Measurements from ENCODE around the gene HSD17B12.
"Not testable (repeated sequence)": the region's sequence is repeated elsewhere in the genome, so short reads cannot be mapped to it uniquely, and the experiment has no call there.

Gene HSD17B12

DNA sequence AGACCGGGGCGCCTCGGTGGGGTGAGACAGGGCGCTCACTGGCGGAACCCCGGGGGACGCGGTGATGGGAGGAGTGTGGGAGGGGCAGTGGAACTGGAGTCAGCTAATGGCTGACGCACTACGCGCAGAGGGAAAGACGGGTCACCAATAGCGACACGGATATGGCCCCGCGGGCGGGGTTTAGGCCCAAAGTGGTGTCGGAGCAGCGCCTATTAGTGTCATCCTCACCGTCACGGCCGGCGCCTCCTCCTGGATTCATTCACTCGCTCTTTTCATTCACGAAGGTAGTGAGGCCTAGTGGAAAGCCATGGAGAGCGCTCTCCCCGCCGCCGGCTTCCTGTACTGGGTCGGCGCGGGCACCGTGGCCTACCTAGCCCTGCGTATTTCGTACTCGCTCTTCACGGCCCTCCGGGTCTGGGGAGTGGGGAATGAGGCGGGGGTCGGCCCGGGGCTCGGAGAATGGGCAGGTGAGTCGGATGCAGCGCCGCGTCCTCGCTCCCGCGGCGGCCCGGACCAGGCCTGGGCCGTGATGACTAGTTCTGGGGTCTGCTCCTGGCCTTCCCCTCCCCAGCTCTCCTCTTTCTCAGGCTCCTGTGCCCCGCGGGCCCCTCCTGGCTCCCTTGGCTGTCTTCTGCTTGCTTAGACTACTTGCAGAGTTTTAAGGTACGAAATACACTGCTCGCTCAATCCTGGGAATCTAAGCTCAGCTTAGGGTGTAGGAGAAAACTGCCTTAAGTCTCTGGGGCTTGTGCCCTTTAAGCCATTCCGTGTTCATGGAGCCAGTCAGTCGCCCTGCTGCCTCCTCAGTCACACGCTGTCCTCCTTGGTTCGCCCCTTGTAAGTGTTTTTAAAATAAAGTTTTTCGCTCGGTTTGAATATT, at the start of gene HSD17B12:
TSS of gene HSD17B12 (plus strand) at position 218 of the 880 bp plus-strand sequence. CDS start at position 308, 90 bp downstream.
- peak; percentile 100 for DNase-seq

DNA sequence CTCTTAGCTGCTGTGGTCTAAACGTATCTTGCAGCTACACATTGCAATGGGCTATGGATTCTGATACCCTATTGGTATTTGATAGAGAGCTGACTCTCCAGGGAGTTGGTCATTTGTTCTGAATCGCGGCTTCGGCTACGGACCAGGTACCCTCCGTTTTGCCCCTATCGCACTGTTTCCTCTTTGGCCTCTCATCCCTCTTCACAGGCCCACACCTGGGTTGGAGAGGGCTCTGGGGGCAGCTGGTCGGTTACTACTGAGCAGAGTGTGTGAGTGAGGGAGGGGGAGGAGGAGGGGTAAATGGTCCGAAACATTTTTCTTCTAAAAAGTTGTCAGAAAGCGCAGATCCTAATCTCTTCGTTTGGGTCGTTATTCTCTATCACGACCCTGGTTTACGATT, 48.8 kb upstream of the HSD17B12 start:
- DNase-seq = no peak

DNA sequence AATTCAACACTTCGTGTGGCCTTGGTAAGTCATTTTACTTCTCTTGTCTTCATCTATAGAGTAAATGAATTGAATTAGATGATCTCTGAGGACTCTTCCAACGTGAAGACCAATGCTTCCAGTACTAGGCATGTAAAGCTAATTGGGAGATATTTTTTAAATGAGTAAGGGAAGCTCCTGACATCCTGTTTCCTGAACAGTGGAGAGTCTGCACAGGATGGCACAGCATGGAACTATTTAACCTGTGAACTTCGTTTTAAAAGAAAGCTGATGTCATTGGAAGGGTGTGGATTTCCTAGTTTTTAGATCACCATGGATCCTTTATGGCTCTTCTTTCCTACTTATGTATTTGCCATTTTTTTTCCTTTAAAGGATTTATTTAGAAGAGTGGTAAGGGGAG, 48.4 kb upstream of the HSD17B12 start:
- peak; percentile 74 for DNase-seq

DNA sequence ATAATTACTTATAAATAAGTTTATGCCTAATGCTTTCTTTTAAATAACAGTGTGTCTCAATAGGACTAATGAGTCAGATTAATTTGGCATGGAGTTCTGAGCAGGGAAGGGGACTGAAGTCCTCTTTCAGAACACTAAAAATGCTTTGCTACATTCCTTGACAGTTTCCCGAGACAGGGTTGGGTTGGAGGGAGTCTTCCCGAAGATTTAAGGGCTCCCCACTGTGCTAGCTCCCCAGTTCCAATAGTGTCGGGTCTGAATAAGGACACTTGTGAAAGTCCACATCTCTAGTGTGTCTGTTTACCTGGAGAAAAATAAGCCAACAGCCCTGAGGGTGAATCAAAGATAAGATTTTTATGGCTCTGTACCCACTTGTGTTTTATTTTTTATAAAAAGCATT, 41.8 kb upstream of the HSD17B12 start:
- no peak for DNase-seq

DNA sequence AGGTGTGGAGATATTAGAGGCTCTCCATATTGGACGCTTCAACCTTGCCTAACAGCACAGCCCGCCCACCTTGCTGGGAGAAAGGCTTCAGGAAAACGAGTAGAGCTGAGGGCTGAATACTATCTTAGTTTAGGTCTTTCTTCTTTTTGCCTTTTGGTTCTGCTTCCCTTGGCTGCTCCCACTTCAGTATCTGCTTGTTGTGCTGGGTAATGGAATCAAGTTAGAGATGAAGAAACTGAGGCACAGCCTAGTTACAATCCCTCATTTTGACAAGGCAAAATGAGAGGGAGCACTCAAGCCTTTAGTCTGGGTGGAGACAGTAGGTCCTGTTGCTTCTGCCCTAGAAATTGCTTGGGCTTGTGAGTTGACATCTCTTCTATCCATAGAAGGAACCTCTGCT, 41.3 kb upstream of the HSD17B12 start:
- DNase-seq = no peak

DNA sequence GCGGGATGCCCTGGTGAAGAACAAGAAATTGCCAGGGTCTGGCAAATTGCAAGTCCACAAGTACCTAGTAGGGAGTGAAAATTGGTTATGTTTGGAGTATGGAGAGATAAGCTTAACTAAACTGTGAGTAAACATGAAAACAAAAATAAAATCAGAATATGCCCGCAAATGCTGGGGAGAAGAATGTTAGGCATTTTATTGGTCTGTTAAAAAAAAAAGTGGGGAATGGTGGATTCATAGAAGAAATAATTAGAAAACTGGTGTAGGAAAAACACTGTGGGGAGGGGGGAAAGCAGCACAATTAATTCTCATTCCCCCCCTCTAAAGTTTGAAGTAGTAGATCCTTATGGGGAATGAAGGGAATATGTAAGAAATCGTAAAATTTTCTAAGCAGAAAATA, 40.6 kb upstream of the HSD17B12 start:
- no peak for DNase-seq

DNA sequence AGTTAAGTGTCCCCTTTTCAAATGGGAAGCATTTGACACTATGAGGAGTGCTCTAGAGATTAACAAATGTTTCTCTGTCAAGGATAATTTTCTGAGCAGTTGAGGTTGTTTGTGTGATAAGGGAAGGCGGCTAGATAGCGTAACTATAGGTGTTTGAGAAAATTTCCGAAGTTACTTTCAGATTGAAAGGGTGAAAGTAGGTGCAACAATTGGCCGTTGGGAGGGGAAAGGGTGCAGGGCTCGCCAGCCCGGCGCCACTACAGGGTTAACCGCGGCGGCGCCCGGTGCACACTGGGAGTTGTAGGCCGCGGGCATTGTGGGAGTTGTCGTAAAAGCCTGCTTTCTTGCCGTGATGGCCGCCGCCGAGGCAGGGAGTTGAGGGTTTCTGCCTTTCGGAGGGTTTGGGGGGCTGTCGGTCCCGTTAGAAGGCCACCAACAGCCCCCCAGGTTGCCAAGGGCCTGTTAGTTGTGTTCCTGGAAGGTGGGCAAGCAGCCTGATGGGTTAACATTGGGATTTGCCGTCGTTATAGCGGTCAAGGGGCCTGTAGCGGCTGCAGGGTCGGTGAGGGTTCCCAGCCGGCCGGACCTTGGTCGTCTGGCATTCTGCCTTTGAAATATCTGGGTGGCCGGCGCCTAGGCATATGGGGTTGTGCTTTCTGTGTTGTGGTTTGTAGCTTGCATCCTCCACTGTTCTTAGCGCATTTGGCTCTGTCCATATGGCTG, 36.5 kb upstream of the HSD17B12 start:
- peak; percentile 82 for DNase-seq

DNA sequence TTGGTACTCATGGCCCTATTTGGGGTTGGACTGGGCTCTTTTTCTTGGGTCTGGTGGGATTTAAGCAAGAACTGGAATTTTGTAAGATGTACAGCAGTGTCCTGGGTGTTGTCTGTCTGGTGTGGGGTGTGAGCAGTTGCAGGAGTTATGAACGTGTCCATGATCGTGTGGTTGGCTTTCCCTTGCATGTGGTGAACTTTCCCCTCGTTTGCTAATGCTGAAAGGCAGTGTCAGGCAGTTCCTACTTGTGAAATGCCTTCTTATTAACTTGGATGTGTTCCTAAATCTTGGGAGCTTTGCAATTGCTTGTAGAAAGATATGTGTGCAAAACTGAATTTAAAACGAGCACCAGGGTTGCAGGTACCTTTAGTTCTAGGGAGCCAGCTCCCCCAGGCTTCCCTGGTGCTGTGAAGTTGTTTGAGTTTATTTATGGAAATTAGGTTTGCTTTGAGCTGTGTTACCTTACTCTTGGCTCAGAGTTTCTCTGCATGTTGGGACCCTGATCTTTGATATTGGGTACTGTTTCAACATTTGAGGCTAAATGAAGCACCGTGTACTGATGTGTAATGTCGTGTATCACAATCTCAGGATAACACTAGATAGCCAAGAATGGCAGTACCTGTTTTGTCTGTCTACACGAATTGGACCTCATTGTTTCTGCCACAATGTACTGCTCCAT, 35.8 kb upstream of the HSD17B12 start:
- no peak for DNase-seq

DNA sequence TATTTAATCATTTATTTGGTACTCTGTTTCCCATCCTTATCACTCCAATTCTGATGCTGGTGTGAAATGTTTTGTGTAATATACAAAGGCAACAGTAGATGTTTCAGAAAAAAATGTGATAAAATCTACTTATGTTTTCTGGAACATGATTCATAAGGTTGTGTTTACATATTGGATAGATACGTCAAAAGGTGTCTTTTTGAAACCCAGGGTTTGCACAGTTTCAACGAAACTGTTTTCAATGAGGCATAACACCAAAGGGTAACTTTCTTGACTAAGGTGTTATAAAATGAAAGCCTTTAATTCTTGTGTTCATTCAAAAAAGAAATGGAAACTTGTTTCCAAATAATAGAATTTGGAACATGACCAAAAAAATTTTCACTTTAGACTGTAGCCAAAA, 33.8 kb upstream of the HSD17B12 start:
- no peak for DNase-seq

DNA sequence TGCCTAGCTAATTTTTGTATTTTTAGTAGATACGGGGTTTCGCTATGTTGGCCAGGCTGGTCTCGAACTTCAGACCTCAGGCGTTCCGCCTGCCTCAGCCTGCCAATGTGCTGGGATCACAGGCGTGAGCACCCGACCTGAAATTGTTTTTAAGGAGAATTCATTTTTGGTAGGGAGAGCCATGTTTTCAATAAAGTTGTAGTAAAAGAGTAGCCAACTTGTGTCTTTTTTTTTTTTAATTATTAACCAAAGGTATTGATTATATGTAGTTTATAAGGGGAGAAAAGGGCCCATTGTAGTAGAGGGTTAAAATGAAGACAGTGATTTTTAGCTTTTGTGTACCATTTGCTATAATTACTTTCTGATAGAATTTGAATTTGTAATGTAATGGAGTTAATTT, 31.6 kb upstream of the HSD17B12 start:
- DNase-seq = no peak

DNA sequence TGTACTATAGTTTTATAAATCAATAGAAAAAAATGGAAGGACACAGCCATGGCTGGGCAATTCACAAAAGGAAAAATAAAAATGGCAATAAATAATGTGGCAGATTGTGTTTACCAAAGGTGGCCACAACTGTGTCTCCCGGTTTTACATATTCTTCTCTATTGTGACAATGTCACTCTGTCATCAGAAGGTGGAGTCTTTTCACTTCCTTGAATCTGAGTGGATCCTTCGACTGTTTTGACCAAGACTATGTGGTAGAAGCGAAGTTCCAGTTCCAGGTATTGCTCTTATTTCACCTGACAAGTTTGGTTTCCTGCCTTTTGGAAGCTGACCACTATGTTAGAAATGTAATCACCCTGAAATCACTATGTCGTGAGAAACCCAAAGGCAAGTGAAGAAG, 31.0 kb upstream of the HSD17B12 start:
- no peak for DNase-seq

DNA sequence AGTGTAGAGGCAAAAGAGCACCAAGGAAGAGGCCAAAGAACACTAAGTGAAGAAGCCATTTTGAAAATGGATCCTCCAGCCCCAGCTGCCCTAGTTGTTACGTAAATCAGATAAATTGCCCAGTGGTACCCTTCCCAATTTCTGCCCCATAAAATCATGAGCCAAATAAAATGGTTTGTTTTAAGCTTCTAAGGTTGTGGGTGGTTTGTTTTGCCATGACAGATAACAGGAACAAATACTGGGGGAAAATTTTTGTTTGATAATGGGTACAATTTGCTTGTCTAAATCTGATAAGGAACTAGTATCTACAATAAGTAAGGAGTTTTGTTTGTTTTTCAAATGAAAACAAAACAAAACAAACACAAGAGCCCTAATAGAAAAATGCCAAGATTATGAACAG, 30.6 kb upstream of the HSD17B12 start:
- no peak for DNase-seq

DNA sequence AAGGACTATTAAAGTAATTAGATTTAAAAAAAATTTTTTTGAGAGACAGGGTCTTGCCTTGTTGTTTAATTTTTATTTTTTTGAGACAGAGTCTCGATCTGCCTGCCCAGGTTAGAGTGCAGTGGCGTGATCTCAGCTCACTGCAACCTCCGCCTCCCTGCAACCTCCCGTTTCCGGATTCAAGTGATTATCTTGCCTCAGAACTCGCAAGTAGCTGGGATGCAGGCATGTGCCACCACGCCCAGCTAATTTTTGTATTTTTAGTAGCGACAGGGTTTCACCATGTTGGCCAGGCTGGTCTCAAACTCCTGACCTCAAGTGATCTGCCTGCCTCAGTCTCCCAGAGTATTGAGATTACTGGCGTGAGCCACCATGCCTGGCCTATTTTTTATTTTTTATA, 17.5 kb upstream of the HSD17B12 start:
- not testable (repeated sequence) for DNase-seq

DNA sequence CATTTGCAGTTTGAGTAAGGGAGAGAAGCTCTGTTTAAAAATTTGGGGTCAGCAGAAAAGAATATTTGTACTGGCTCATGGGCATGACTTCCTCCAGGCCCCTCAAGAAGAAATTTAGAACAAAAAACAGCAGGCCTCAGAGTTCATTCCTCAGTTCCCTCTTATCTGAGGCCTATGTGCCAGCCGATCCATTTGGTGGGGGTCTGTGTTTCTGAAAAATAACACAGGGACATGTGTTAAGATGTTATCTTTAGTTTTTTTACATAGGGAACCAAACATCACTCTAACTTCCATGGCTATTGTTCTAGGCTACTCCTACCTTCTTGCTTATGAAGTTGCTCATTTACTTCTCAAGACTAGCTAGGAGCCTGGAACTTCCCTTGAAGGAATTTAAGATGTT, 16.2 kb upstream of the HSD17B12 start:
- no peak for DNase-seq

DNA sequence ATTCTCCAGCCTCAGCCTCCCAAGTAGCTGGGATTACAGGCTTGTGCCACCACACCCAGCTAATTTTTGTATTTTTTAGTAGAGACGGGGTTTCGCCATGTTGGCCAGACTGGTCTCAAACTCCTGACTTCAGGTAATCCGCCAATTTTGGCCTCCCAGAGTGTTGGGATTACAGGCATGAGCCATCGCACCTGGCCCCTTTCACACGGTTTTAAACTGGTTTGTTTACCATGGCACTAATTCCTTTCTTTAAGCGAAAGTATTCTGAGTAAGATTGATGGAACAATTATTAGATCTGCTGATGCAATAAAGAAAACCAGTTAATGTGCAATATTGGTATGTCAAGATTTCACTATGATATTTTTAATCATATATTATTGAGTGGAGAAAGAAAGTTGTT, 9.3 kb upstream of the HSD17B12 start:
- not testable (repeated sequence) for DNase-seq

DNA sequence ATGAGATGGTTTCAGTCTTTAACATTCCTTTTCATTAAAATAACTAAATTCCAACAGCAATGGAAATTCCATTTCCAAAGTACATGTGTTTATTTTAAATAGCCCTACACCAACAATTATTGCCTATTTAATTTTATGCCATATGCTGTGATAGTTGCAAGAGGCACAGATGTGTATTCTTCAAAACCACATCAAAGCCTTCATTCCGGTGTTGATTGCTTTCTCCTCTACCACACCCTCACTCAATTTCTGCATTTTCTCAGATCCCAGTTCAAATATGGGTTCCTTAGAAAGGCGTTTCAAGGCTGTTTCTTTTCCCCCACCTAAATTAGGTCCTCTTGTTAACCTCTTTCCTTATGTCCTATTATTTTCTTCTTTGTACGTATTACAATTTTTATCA, 6.0 kb upstream of the HSD17B12 start:
- DNase-seq = no peak

DNA sequence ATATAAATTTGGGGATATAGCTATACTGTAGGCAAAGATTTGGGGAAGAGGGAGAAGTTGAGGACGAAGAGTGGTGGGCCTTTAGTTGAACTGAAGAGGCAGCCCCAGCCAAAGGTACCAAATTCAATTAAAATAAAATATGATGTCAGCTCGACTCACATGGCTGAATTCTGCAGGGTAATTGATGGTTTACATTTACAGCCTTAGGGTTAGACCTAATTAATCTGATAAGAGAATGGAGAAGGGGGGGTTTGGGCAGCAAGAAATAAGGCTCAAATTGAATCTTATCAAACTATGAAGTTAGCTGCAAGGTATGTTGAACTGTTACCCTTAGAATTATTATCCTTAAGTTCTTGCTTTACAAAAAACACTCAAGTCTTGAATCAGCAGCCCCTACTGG, 3.6 kb upstream of the HSD17B12 start:
- DNase-seq = no peak

DNA sequence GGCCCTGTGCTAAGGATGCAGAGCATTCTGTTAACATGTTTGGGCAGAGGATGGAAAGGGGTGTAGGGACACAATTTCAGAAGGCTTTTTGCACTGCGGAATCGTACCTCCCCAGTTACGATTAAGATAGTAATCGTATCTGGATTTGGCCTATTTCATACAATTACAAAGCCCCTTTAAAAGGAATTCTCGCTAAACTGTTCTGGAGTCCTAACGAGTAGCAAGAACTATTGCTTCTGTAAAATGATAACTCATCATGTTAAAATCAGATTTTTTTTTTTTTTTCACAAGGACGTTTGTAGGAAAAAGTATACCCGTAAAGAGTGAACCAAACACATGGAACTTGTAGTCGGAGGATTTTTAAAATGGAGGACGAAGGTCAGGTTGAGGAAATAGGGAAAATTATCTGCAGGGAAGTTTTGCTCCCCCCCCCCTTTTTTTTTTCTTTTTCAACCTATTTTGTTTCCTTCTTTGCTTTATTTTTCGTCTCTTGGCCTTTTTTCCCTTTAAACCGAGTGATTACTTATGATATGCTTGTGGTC, 934 bp downstream of the HSD17B12 start:
- peak; percentile 16 for DNase-seq

DNA sequence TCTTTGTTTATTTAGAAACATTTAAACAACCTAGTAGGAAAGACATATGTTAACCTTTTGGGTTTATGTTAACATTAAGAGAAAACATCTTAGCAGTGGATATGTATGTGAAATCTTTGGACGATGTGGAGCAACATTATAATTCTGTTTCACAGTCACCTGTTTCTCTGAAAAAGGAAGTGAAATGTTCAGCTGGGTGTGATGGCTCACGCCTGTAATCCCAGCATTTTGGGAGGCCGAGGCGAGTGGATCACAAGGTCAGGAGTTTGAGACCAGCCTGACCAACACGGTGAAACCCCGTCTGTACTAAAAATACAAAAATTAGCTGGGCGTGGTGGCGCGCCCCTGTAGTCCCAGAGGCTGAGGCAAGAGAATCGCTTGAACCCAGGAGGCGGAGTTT, 1.5 kb downstream of the HSD17B12 start:
- not testable (repeated sequence) for DNase-seq

DNA sequence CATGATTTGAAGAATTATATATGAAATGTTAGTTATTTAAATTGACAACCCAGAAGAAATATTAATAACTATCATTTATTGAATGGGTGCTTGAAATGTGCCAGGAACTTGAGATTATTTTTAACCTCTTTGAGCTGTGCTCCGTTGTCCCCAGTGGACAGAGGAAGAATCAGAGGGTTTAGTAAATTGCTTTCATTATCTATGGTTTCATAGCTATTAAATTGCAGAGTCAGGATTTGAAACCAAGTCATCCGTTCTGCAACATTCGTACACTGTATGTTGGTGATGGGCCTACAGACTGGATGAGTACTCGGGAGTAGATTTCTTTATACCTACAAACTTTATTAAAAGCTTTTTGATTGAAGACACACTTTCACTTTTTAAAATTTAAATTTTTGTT, 4.9 kb downstream of the HSD17B12 start:
- DNase-seq = no peak

DNA sequence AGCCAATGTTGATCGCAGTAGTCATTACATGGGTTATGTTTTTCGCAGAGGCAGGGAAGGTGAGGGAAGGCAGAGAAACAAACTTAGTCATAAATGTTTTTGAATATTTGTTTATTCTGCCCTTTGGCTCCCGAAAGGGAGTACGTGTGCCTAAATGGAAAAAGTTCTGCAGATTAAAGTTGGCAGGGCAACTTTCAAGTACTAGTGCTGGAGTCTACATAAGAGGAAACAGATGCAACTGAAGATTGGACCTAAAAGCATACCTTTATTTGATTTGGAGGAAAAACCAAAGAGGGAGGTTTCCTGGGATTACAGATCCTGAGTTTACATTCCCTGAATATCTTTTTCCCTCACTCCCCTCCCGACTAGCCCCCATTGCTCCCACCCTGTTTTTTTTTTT, 5.7 kb downstream of the HSD17B12 start:
- no peak for DNase-seq

DNA sequence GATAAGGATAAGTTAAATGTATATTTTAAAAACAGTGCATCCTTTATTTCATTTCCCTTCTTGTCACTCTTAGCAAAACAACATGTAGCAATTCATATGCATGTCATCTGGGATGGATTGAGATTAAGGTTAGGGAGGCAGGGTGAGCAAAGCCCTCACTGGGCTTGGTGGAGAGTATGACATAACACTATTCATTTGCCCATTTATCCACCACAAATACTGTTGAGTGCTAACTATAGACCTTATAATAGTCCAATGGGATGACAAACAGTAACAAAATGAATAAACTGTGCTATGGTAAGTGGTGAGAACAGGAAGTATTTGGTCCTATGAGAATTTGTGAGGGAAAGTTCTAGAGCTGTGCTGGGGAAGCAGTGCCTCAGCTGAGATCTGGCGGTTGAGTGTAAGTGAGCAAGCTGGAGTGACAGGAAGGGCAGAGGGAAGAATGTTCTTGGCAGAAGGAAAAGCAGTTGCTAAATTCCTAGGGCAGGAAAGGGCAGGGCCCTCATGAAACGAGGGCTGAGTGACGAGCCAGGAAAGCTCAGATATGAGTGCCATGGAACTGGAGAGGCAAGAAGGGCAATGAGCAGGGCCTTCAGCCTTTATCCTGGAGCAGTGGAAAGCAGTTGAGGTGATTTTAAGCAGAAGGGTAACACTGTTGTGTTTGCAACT, 6.7 kb downstream of the HSD17B12 start:
- DNase-seq = peak; percentile 38

DNA sequence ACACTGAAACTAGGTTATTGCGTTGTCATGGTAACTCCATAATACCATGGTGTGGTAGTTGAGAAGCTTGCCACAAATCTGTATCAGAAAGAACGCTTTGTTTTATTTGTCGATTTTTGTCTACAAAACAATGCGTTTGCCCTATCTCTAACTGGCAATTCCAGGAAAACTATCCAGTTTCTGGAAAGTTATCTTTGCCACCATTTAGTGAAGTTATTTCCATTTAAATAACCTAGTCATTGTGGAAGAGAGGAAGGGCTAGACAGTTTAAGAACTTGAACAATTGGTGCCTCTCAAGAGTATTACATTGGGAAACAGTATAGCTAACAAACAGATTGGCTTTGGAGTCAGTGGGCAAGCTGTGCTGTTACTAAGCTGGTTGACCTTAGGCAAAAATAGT, 7.9 kb downstream of the HSD17B12 start:
- no peak for DNase-seq
